ENCODE results near the gene MXRA5. TPM values are rescaled to one million over a fixed set of nuclear protein-coding genes. Genes with fewer than 3 reads are reported as not detected.
"Not testable (repeated sequence)": the region's sequence is repeated elsewhere in the genome, so short reads cannot be mapped to it uniquely, and the experiment has no call there.

MXRA5 gene
- 0.82 TPM for total RNA-seq

DNA sequence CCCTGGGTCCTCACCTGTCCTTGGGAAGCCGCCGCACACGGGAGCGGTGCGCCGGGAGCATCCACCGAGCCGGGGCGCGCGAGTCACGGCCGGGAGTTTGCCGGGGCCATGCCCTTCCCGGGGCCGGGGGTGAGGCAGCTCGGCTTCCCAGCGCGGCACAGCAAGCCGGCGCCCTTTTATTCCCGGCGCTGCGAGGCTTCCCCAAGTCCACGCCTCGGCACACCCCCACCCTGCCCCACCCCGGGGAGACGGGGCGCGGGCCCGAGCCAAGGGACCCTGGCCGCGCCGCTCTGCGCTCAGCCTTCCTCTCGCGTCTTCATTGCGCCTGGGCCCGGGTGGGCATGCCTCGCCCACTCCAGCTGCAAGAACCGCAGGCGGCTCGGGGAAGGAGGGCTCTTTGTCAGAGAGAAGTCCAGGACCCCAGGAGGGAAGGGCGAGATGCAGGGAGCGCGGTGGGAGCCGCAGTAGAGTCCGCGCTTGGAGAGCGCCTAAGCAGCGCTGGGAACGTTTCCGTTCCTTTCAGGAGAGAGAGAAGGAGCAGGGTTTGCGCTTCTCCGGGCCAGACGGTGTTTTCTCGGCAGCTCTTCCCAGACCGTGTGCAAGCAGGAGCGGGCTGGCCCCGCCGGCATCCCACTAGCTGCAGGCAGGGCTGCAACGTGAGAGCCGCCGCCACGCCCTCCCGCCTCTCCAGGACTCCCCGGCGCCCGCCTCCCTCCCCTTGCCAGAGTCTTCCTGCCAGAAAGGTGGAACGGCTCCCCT is at the start of gene MXRA5:
Gene MXRA5, minus strand, starts transcription at position 152 of the 759 bp plus-strand sequence. CDS start 2,819 bp downstream, outside the sequence.
- DNase-seq (ENCODE audit: low spot score in 2 of 2): no peak
- FAIRE-seq: no peak

DNA sequence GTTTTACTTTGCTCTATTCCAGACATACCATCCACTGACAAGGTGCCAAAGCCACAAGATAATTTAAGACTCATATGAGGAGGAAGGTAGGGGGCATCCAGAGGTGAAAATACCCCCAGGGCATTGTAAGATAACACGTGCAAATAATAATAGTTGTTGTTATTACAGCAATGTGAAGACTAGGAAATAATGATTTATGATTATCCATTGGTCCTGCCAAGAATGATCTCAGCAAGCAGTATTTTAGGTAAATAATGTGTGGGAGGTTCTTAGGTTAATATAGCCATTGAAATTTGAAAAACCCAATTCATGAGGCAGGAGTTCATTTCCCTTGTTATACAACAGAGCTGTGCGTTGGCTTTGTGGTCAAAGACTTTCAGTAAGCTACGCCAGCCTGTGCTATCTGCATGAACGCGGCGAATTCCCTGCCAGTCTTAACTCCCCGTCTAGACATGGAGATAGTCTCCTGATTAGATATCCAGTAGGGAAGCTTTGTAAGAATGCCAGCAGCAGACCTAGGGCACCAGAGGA is 47.2 kb upstream of the MXRA5 start:
- no peak for FAIRE-seq

DNA sequence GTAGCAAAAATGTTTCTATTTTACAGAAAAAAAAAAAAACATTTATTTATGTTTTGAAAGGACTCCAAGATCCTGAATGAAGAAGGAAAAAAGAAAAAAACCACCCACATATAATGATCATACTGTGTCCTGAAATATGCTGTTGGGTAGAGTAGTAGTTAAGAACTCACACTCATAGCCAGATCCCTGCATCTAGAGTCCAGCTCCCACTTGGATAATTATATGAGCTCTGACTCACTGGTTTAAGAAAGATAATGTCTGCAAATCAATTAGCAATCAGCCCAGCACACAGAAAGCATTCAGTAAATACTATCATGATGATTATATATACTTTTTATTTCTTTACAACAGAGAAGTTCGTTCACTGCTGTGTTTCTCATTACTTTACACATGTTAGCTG is 46.7 kb upstream of the MXRA5 start:
- DNase-seq (ENCODE audit: low spot score in 2 of 2) (no peak), FAIRE-seq (no peak)

More for the DNA sequence above, 47.2 kb upstream of the MXRA5 start:
- no peak for DNase-seq (ENCODE audit: low spot score in 2 of 2)

DNA sequence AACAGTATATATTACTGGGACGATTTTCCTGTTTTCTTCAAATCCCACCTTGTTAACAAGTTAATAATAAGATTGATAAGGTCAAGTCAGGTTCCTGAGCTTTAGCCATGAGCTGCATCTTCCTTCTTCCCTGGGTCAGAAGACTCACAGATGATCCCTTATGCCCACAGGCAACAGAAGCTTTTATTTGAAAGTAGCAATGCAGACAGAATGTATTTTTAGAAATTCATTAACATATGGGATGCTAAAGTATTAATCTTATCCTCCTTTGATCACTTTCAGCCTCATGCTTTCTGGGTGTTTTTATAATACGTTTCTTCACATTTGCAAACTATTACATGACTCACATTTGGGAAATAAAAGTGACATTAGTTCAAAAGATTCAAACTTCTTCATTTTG is 42.0 kb upstream of the MXRA5 start:
- FAIRE-seq: no peak
- no peak for DNase-seq (ENCODE audit: low spot score in 2 of 2)

GRCh38 chrX:3384327-3384726 is 37.9 kb upstream of the MXRA5 start:
- DNase-seq (ENCODE audit: low spot score in 2 of 2): no peak
- no peak for FAIRE-seq

DNA sequence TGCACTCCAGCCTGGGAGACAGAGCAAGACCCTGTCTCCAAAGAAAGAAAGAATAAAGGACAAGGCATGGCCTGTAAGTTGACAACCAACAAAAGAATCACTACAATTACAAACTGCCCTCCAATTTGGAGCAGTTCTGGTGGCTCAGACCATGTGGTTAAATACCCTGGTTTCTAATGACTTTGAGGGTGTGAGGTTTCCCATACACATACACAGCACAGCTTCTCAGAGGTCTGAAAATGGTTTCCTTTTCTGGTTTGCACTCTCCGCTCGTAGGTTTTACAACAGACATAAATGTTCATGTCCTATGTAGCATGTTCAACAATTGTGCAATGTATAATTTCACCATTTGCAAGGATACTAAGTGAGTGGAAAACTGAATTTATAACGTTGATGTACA is 34.2 kb upstream of the MXRA5 start:
- DNase-seq (ENCODE audit: low spot score in 2 of 2): no peak
- FAIRE-seq: no peak

- FAIRE-seq: no peak
- no peak for DNase-seq (ENCODE audit: low spot score in 2 of 2)
These were observed 32.7 kb upstream of the MXRA5 start for GRCh38 chrX:3379111-3379510.

DNA sequence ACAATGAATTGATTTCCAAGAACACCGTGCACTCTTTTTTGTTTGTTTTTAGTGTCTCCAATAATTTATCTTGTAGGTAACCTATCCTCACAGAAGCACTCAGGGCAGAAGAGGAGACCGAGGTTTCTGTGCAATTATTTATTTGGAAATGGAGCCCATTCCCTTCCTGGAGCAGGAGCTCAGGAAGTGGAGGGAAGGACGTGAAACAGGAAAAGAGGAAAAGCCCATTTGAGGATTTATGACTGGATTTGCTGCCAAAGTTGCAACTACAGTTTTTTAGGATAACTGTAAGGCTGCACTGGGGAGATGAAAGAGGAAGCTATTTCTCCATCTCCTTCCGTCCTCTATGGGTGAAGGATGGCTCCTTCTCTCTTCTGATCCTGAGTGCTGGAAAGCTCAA is 31.7 kb upstream of the MXRA5 start:
- no peak for FAIRE-seq
- DNase-seq (ENCODE audit: low spot score in 2 of 2): no peak

DNA sequence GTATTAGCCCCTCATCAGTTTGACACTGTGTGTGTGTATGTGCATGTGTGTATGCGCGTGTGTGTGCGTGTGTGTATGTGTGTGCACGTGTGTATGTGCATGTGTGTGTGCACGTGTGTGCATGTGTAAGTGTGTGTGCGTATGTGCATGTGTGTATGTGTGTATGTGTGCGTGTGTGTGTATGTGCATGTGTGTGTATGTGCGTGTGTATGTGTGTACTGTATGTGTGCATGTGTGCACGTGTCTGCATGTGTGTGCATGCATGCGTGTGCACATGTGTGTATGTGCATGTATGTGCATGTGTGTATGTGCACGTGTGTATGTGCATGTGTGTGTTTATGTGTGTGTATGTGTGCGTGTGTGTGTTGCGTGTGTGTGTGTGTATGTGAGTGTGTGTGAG is 31.1 kb upstream of the MXRA5 start:
- DNase-seq (ENCODE audit: low spot score in 2 of 2): no peak
- FAIRE-seq: no peak

- not testable (repeated sequence) for DNase-seq (ENCODE audit: low spot score in 2 of 2)
These were observed 29.5 kb upstream of the MXRA5 start for GRCh38 chrX:3375878-3376508.

GRCh38 chrX:3374108-3374800 is 27.8 kb upstream of the MXRA5 start:
- FAIRE-seq: no peak
- no peak for DNase-seq (ENCODE audit: low spot score in 2 of 2)

More at GRCh38 chrX:3375878-3376508, 29.5 kb upstream of the MXRA5 start:
- not testable (repeated sequence) for FAIRE-seq

DNA sequence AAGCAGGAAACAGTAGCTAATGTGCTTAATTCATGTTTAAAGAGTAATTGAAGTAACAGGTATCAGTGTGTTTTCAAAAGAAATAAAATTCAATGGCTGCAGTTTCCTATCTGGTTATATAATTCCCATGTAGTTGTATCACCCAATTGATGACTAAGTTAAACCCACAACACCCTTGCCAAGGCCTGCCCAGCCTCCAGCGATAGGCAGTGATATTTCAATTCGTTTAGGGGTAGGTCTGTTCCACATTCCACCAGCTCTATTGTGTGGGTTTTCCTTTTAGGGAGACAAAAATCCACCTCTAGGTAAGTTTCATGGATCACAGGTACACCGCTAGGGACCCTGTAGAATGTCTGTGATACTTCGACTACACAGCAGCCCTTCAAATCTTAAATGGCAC is 24.7 kb upstream of the MXRA5 start:
- FAIRE-seq: no peak
- no peak for DNase-seq (ENCODE audit: low spot score in 2 of 2)

DNA sequence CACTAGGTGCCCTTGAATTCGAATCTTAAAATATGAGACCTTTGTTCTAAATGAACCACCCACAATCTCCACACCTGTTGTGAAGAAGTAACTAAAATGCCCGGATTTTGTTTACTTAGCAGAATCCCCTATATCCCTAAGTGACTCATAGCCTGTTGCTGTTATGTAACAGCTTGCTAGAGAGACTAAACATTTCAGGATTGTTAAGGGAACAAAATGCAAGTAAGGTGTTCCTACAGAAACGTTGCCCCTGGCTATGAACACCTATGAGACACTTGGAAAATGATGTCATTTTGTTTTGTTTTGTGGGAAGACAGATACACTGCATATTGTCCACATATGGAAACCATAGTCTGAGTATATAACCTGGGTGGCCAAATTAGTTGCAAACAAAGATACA is 24.2 kb upstream of the MXRA5 start:
- FAIRE-seq: no peak

DNA sequence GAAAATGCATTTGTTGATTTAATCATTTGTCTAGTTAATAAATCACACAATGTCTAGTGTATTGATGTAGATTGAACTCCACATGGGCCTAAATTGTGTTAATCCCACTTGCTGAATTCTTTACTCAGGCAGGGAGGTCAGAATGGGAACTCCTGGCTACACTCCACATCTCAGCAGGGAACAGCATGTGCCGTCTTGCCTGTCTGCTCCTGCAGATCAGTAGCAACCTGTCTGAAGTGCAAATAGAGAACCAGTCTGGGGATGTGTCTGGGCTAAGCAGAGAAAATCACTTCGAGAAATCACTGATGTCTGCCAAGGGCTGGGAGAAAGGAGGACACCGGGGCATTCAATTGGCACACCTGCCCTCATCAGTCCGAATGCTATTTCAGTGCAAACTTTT is 16.5 kb upstream of the MXRA5 start:
- DNase-seq (ENCODE audit: low spot score in 2 of 2) (no peak), FAIRE-seq (no peak)

More for the DNA sequence above, 24.2 kb upstream of the MXRA5 start:
- DNase-seq (ENCODE audit: low spot score in 2 of 2): no peak

DNA sequence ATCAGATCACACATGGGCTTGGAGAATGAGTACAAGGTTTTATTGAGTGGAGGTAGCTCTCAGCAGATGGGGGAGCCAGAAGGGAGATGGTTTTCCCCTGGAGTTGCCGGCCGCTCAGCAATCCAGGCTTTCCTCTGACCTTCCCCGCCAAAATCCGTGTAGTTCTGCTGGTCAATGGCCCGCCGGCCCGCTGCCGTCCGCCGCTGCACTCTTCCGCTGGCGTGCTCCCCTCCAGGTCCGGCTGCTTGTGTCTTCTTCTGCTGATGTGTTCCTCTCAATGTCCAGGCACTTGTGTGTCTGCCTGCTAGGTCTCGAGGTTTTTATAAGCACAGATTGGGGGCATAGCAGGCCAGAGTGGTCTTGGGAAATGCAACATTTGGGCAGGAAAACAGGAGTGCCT is 14.4 kb upstream of the MXRA5 start:
- DNase-seq (ENCODE audit: low spot score in 2 of 2) (no peak), FAIRE-seq (no peak)

DNA sequence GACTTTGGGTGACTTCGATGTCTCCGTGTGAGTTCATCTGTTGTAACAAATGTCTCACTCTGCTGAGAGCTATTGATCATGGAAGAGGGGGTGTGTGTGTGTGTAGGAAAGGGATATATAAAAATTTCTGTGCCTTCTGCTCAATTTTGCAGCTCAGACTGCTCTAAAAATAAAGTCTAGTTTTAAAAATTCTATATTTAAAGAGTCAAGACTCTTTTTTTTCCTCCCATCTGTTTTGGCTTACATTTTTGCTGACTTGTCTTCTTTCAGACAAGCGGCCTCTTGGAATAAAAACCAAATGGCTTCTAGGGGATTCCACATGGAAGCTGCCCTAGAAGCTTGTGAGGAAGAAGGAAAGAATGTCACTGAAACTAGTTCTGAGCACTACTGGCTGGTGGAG is 6.3 kb upstream of the MXRA5 start:
- not testable (repeated sequence) for DNase-seq (ENCODE audit: low spot score in 2 of 2); FAIRE-seq

DNA sequence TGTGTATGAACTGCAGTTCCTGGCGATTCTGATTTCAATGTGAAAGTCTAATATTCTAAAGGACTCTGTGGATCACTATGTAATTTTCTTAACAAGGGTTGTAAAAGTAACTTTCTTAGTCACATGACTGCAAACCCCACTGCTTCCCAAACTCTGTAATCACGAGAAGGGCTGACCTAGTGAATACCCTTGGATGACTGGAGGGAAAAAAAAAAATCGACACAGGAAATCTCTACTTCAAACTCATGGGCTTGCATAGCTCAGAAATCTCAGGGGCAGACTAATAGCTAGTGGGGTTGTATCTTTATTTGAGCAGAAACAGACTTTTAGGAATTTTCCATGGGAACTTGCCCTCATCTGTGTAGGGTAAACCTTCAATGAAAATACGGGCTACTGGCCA is 4.8 kb upstream of the MXRA5 start:
- FAIRE-seq (no peak), DNase-seq (ENCODE audit: low spot score in 2 of 2) (no peak)

DNA sequence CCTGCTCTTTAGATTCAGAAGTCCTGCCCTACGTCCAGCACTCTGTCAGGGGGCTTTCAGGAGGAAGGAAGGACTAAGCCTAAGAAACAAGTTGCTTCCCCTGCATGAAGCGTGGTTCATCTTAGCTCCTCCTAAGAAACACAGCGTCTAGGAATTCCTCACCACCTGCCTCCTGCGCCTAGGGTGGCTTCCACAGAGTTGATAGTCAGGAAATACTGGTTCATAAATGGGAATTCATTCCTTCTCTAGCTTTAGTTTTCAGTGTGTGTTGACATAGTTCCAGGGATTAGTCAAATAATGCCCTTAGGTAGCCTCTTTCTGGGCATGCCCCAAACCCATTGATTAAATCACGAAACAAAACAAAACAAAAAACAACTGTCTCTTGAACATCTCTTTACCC is 1.7 kb upstream of the MXRA5 start:
- DNase-seq (ENCODE audit: low spot score in 2 of 2) (no peak), FAIRE-seq (no peak)

DNA sequence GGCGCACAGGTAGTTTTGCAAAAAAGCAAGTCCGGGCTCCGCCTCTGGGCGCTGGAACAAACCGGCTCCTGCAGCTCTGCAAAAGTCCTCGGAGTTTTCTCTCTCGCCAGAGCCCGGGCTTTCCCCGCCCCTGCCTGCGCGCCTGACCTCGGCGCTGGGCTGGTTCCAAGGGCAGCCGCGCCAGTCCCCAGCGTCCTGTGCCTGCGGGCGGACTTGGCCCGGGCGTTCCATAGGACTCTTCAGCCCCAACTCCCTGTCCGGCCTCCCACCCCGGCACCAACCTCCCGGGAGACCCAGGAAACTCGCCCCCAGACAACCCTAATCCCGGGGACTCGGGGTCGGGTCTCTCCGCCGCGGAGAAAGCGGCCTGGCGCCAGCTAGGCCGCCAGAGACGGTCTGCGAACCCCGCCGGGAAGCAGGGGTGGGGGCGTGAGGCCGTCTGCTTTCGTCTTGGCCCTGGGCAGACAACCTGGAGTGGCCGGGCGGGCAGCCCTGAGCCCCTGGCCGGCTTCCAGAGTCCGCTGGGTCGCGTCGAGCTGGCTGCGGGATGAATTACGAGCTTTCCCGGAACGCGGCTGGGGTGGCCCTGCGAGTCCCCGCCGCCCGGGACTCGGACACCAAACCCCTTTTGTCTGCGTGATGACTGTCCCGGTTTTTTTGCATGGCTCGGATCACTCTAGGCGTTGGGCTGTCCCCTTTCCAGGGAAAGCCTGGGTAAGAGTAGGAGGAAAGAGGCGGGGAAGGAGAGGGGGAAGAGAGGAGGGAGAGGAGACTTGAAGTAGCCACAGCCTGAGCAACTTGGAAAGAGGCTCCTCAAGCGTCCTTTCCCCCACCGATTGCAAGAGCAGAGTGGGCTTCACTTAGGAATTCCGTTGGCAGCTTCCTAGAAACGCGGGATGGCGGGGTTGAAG is 916 bp downstream of the MXRA5 start:
- no peak for DNase-seq (ENCODE audit: low spot score in 2 of 2)
- FAIRE-seq: no peak

GRCh38 chrX:3343569-3343968 is 2.9 kb downstream of the MXRA5 start:
- FAIRE-seq; DNase-seq (ENCODE audit: low spot score in 2 of 2): not testable (repeated sequence)

Measured in frontal cortex (tissue), 4 donors.